MM.1S (cell line): ENCODE data around the gene SYT17.

Experiments
- CTCF ChIP-seq: fragments of 300-600 bp; sonication (generic); IDR thresholded peaks from 2 replicates; pipeline ENCODE4 v1.5.1; 2016; ENCODE audit warnings: antibody characterized with exemption, low read length, mixed read lengths
- EZH2 ChIP-seq: fragments of 300-600 bp; sonication (generic); optimal IDR thresholded peaks from 2 replicates; pipeline ENCODE3; 2017; ENCODE audit warnings: low read depth, mild to moderate bottlenecking, antibody characterized with exemption, low read length, mixed read lengths
- EZH2phosphoT487 ChIP-seq: fragments of 300-600 bp; sonication (generic); IDR thresholded peaks from 2 replicates; pipeline ENCODE4 v1.6.1; 2018; ENCODE audit warnings: antibody characterized with exemption, low read length

- no peak for TF ChIP-seq CTCF
- no peak for TF ChIP-seq EZH2
- no peak for TF ChIP-seq EZH2phosphoT487
These were observed 16.0 kb upstream of the SYT17 start for GRCh38 chr16:19152042-19152441.
